GM19238 (cell line): ENCODE data around the gene TEX11.

ENCODE experiments used
- DNase-seq: peaks from one replicate; pipeline ENCODE4 v3.0.0; 2011; ENCODE audit warnings: low spot score; ENCODE audit not compliant: insufficient read length

The TEX11 gene

DNA sequence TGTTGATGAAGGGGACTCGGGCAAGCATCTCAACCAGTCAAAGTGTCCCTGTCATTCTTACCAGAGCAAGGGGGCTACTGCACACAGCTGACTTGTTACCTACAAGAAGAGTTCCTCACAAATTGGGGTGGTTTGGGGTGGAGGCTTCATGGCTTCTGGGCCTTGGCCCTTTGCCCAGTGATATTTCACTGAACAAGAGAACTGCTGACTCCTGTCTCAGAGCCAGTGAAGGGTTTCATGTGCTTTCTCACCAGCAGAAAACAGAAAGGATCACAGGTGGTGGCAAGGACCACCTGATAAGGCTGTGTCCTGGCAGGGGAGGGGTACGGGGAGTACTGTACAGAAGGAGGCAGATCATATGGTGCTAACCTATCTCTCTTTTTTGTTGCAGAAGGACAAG lies 410.4 kb downstream of the TEX11 start:
- no peak for DNase-seq

DNA sequence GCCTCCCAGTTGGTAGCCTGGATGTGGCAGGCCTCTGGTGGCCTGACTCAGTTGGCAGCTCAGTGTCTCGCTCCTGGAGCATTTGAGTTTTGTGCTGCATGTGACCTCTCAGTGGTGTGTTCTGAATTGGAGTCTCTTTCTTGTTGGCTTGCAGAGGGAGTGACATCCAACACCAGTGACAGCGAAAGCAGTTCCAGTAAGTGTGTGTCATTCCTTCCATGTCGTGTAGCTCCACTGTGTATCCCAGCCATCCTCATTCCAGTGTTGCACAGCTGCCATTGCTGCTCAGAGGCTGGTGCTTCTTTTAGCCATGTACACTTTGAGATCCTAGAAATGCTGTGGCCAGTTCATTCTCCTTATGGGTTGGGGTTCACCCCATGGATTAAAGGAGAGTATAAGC lies 411.5 kb downstream of the TEX11 start:
- DNase-seq: no peak

DNA sequence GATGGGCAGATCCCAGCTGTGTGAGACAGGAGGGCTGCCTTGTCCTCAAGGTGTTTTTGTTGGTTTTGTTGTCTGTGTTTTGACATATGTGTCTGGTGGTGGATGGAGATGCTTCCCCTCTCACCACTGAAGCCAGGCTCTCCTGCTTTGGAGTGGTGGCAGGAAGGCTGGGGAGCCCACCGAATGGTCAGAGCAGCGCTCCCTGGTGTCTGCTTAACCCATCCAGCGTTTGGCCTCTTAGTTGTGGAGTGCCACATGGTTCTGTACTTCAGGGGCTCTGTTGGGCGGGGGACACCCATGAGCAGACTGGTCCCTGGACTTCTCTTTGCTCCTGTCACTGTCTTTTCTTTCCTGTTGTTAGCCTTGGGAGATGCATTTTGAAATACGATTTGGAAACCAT lies 412.0 kb downstream of the TEX11 start:
- no peak for DNase-seq

DNA sequence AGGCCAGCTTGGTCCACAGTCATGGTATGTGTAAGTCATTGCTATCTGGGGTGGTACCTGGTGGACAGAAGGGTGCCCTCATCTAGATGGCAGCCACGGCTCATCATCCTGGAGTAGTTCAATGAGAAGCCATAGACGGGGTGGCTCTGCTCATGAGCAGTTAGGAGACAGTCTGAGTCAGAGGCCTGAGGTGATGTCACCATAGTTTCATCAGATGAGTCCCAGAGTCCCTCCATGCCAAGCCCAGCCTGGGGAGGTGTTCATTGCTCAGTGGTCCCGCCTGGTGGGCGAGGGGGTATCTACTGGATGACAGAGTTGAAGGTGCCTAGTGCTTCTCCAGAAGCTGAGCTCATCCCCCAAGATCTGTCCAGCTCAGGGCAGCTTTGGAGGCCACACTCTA lies 414.1 kb downstream of the TEX11 start:
- no peak for DNase-seq

DNA sequence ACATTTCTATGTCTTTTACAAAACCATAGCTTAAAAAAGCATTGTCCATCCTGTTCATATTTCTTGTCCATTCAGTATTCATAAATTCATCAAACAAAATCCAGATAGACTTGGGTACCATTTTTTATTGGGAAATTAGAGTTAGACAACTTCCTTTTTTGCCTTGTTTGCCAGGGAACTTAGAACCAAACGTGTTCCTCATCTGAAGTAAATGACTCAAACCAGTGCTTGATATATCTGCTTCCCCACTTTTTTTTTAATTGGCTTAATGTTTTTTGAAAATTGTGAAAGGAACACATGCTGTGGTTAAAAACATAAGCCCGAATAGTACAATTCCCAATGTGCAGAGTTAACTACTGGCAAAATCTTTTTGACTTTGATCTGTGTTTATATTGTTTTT lies 419.7 kb downstream of the TEX11 start:
- no peak for DNase-seq

DNA sequence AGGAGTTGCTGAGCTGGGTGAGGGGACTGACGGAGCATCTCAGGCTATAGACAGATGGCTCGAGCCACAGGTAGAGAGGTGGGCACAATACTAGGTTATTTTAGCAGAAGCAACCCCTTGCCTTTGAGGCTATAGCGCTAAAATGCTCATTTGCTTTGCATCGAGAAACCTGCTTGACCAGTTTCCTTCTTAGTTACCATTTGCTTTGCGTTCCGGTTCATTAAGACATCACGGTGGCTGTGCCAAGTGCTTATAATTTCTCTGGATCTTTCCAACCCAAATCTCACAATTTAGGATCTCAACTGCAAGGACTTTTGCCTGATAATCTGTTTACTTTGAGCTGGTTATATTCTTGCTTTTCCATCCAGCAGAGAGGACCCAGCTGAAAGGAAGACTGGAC lies 423.0 kb downstream of the TEX11 start:
- DNase-seq: no peak

DNA sequence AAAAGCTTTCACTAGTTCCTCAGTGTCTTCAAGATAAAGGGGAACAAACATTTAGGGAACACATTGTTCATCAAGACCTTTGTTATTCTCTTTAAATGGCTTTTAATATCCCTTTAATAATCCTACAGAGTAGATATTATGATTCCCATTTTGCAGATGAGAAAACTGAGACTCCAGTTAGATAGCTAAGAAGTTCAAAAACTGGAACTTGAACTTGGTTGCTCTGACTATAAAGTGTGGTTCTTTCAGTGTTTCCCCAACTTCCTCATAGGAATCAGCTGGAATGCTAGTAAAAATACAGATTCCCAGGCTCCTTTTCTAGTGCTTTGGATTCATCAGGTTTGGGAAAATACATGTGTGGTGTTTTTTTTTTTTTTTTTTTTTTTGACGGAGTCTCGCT lies 426.2 kb downstream of the TEX11 start:
- DNase-seq: no peak

DNA sequence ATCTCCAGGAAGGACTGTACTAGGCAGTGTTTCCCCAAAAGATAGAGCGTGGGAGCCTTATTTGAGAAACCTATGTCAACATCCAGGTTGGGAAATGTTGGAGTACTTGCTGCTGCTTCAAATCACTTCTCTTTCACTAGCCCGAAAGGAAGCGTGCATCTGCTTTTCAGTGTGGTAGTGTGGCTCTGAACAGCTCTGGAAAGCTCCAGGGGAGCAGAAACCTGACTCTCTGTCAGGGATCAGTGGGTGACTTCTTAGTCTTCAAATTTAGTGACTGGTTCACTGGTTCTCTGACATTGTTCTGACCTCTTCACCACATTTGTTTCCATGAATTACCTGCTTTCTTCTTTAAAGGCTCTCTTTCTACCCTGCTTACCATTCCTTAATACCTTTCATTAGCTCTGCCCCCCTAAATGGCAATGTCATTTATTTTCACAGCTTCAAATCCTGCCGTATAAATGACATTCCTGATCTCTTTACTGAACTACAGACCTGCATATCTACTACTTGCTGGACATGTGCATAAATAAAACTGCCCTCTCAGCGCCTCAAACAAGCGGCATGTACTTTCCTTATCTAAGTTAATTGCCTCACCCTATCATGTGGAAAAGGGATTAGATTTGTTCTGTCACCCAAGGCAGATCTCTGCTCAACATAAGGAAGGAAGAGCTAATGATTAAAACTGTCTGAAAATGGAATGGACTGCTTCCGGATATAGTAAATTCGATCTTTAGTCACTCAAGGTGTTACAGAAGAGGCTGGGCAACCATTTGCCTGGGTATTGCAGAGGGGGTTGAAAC lies 426.8 kb downstream of the TEX11 start:
- DNase-seq: no peak

DNA sequence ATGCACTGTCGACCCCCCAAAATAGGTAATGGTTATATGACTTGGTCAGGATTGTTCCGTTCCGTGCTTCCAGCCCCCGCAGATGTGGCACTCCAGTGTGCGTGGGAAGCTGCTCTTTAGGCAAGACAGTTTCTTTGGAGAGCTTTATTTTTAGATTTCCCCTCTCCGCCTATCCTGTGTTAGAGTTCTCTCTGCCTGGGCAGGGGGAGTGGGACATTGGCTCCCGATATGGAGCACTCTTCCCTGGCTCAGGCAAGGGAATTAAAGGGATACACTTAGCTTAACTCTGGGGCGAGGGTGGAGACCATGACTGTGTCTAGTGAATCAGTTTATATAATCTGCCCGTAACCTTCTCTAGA lies 427.9 kb downstream of the TEX11 start:
- no peak for DNase-seq

DNA sequence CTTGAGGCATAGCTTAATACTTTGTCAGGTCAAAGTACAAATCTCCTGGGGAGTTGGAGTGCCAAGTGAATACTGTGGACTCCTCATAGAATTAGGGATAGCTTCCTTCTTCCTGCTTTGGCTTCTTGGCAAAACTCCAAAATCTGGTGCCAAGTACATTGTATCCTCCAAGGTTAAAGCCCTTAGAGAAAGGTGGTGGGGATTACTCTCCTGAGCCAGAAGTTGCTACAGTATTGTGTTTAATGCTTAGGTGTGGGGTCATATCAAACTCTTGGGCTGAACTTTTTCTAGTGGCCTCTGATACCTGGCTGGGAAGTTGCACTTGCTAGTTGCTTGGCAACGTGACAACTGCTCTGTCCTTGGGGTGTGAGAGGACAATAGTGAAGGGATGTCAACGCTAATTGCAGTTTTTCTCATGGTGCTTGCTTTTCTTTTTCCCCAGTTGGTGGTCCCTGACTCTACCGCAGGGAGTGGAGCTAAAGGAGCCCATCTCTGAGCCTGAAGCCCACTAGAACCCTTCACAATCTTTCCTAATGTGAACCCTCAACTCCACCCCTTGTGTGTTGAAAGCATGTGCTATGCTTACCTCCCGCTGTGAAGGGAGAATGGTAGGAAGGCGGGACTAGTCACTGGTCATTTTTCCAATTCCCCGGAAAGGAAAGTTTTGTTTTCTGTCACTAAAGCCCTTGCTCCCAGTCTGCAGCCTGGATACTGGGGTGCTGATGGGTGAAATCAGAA lies 428.4 kb downstream of the TEX11 start:
- DNase-seq: no peak

DNA sequence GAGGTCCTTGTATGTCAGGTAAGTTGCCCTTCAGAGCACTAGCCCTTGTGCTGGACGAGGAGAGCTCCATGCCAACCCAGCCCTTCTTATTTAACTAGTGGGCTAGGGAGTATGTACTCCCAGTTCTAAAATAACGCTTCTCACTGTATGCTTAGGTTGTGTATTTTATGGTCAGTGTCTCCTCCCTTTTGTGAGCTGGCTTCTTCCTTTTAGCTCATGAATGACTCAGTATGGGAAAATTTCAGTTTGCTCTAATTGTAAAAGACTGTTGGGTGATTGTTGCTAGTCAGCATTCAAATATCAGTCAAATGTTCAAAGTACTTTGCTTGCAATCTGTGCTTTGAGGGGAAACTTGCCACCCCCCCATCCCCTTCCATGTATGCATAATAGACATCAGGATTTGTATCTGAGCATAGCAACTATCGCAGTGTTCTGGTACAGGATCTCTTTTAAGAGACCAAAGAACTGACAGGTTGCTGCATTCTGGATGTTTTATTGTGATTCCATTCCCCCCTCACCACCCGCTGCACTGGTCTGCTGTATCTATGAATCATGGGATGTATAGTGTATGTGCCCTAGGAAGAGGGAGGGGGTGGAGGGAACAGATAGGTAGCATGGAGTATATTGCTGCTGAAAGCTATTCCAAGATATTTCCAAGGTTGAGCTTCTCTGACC lies 429.1 kb downstream of the TEX11 start:
- DNase-seq: no peak
